ENCODE measurements around the gene DMBX1.

Gene DMBX1

GRCh38 chr1:46517010-46517600, 27.5 kb downstream of the DMBX1 start:
- no peak for TF ChIP-seq CTCF (IDR thresholded peaks at IDR 0.05; ENCODE audit: low read depth, low read length)
- Histone ChIP-seq H3K4me1 (no peaks in the 10 kb centered on the region), H3K36me3 (no peaks in the 10 kb centered on the region), H3K27me3 (no peaks in the 10 kb centered on the region), H3K9me3 (no peaks in the 10 kb centered on the region), H3K4me3 (ENCODE audit: low read depth, low read length) (no peak overlapping the region)
- no peak for DNase-seq

GRCh38 chr1:46517932-46518498, 28.4 kb downstream of the DMBX1 start:
- no peaks in the 10 kb centered on the region for H3K4me1 ChIP-seq

DNA sequence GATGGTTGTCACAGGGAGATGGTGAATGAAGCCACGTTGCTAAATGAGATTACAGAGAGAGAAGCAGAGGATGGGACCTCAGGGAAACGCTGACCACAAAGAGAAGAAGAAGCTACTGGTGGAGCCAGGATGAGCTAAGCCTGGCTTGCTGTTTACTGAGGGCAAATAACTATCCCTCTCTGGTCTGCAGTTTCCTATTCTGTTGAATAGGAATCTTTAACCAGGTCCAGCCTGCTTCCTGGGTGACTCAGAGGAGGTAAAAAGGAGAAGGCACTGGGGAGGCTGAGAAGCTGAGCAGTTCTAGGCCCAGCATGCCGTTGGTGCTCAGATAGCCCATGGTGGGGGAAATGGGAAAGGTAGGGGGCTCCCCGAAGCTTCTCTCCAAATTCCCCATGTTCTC, 29.6 kb downstream of the DMBX1 start:
- DNase-seq: no peak
- H3K27me3 ChIP-seq: no peaks in the 10 kb centered on the region
- TF ChIP-seq CTCF (IDR thresholded peaks at IDR 0.05; ENCODE audit: low read depth, low read length): no peak
- H3K4me1 ChIP-seq: no peaks in the 10 kb centered on the region
- no peaks in the 10 kb centered on the region for H3K36me3 ChIP-seq
- no peak overlapping the region for H3K4me3 ChIP-seq (ENCODE audit: low read depth, low read length)
- no peaks in the 10 kb centered on the region for H3K9me3 ChIP-seq

More at GRCh38 chr1:46517932-46518498, 28.4 kb downstream of the DMBX1 start:
- no peak for TF ChIP-seq CTCF (IDR thresholded peaks at IDR 0.05; ENCODE audit: low read depth, low read length)
- H3K4me3 ChIP-seq (ENCODE audit: low read depth, low read length): no peak overlapping the region
- no peaks in the 10 kb centered on the region for H3K9me3 ChIP-seq
- no peak for DNase-seq
- H3K36me3 ChIP-seq: no peaks in the 10 kb centered on the region
- no peaks in the 10 kb centered on the region for H3K27me3 ChIP-seq

GRCh38 chr1:46520063-46520911, 30.7 kb downstream of the DMBX1 start:
- DNase-seq: no peak
- Histone ChIP-seq H3K27me3 (no peaks in the 10 kb centered on the region), H3K4me1 (no peaks in the 10 kb centered on the region), H3K4me3 (ENCODE audit: low read depth, low read length) (no peak overlapping the region), H3K36me3 (no peaks in the 10 kb centered on the region), H3K9me3 (no peaks in the 10 kb centered on the region)
- TF ChIP-seq CTCF (IDR thresholded peaks at IDR 0.05; ENCODE audit: low read depth, low read length): no peak

GRCh38 chr1:46521414-46521813, 31.8 kb downstream of the DMBX1 start:
- Histone ChIP-seq H3K4me1 (no peaks in the 10 kb centered on the region), H3K9me3 (no peaks in the 10 kb centered on the region), H3K27me3 (no peaks in the 10 kb centered on the region), H3K4me3 (ENCODE audit: low read depth, low read length) (no peak overlapping the region), H3K36me3 (no peaks in the 10 kb centered on the region)
- no peak for DNase-seq
- no peak for TF ChIP-seq CTCF (IDR thresholded peaks at IDR 0.05; ENCODE audit: low read depth, low read length)
